Breast epithelium (tissue), 3 donors: Measurements from ENCODE around the gene ZC3H12D.

Source experiments
- CTCF ChIP-seq, 3 donors: fragments of 450-650 bp; IDR thresholded peaks; one replicate each; pipeline ENCODE4 v1.5.1; 2016 to 2017; ENCODE audit warnings: antibody characterized with exemption in 3 of 3, mild to moderate bottlenecking in 3 of 3, moderate library complexity in 3 of 3
- POLR2A ChIP-seq: fragments of 450-650 bp; IDR thresholded peaks from one replicate; pipeline ENCODE4 v1.6.1; 2016; ENCODE audit warnings: antibody characterized with exemption, mild to moderate bottlenecking, moderate library complexity
- POLR2AphosphoS5 ChIP-seq, 3 donors: sonication (generic); formaldehyde crosslinking; IDR thresholded peaks; one replicate each; pipeline ENCODE4 v1.6.1; 2017; ENCODE audit warnings: antibody characterized with exemption in 3 of 3

GRCh38 chr6:149421132-149421531, 63.7 kb downstream of the ZC3H12D start:
- TF ChIP-seq CTCF (IDR thresholded peaks at IDR 0.05) (no peak), POLR2AphosphoS5 (IDR thresholded peaks at IDR 0.05) (no peak), POLR2A (no peak)
